Transverse colon (tissue), 4 donors: ENCODE results near the gene RORC.

Experiments used
- POLR2AphosphoS5 ChIP-seq, 3 donors: sonication (generic); formaldehyde crosslinking; IDR thresholded peaks; one replicate each; pipeline ENCODE4 v1.6.1; 2016; ENCODE audit warnings: antibody characterized with exemption in 3 of 3
- TF ChIP-seq, protein P1 (sequence below), 5 experiments: fragments of 200-600 bp in 3 of 5; fragments of 450-650 bp in 2 of 5; sonication (generic) in 3 of 5; IDR thresholded peaks; 1 replicate in 2 of 5; 2 replicates in 3 of 5; pipeline ENCODE4 v1.5.1; 2016 to 2017; ENCODE audit warnings: antibody characterized with exemption in 5 of 5, inconsistent platforms in 3 of 5, mild to moderate bottlenecking in 2 of 5, moderate library complexity in 1 of 5

GRCh38 chr1:151840421-151840820, 8.8 kb upstream of the RORC start:
- TF ChIP-seq, protein P1, sequence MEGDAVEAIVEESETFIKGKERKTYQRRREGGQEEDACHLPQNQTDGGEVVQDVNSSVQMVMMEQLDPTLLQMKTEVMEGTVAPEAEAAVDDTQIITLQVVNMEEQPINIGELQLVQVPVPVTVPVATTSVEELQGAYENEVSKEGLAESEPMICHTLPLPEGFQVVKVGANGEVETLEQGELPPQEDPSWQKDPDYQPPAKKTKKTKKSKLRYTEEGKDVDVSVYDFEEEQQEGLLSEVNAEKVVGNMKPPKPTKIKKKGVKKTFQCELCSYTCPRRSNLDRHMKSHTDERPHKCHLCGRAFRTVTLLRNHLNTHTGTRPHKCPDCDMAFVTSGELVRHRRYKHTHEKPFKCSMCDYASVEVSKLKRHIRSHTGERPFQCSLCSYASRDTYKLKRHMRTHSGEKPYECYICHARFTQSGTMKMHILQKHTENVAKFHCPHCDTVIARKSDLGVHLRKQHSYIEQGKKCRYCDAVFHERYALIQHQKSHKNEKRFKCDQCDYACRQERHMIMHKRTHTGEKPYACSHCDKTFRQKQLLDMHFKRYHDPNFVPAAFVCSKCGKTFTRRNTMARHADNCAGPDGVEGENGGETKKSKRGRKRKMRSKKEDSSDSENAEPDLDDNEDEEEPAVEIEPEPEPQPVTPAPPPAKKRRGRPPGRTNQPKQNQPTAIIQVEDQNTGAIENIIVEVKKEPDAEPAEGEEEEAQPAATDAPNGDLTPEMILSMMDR (IDR thresholded peaks at IDR 0.05), result no peak
- TF ChIP-seq POLR2AphosphoS5 (IDR thresholded peaks at IDR 0.05), result no peak
